K562 (cell line): ENCODE data around the gene ARL2. TPM values are rescaled to one million over a fixed set of nuclear protein-coding genes. Genes with fewer than 3 reads are reported as not detected.

Experiments used
- KAT8 ChIP-seq: fragments of 450-650 bp; IDR thresholded peaks from 2 replicates; pipeline ENCODE4 v1.6.1; 2016; ENCODE audit warnings: low read depth, mild to moderate bottlenecking
- ZNF146 ChIP-seq: IDR thresholded peaks from one replicate; pipeline ENCODE4 v1.6.1; 2018; ENCODE audit warnings: missing compliant biosample characterization; ENCODE audit not compliant: unreplicated experiment
- polyA plus RNA-seq, 8 experiments: library from polyadenylated mRNA; depleted of rRNA in 4 of 8; stranded (reverse) in 5 of 8; unstranded in 3 of 8; fragments of >200 nt; fragmentation: Nextera tagmentation in 2 of 8; fragmentation: Illumina TruSeq in 1 of 8; extraction: Ambion mirVana in 2 of 8; extraction: Trizol in 1 of 8; gene quantifications; 2 replicates each; pipeline versions ENCODE4 v1.2.1 to v1.2.3, GENCODE V29; 2011 to 2014; ENCODE audit warnings: inconsistent platforms in 1 of 8, missing spikeins in 1 of 8
- total RNA-seq, 7 experiments: library from RNA; depleted of rRNA in 6 of 7; stranded (reverse); fragments of >200 nt in 6 of 7; fragmentation: Illumina TruSeq in 2 of 7; extraction: Trizol in 2 of 7; gene quantifications; 2 replicates each; pipeline versions ENCODE4 v1.2.1 to v1.2.3, GENCODE V29; 2011 to 2021; ENCODE audit warnings: low replicate concordance in 1 of 7
- TF ChIP-seq, protein P1 (sequence below): fragments of 200-600 bp; sonication (generic); IDR thresholded peaks from one replicate; pipeline ENCODE4 v1.6.1; 2012; ENCODE audit warnings: mild to moderate bottlenecking, low read depth, low read length, inconsistent platforms
- TF ChIP-seq, protein P2 (sequence below), 2 experiments: fragments of 450-650 bp; IDR thresholded peaks; 2 replicates each; pipeline ENCODE4 v1.6.1; 2016; ENCODE audit warnings: mild to moderate bottlenecking in 2 of 2, borderline replicate concordance in 1 of 2, low read depth in 1 of 2, moderate library complexity in 1 of 2

ARL2 gene
- total and polyA plus RNA-seq, 9 of the 15 experiments (the other 6 are each of a cell fraction or from before 2014, with no cell fraction given): 5.7 to 154 (median 92.2) TPM

DNA sequence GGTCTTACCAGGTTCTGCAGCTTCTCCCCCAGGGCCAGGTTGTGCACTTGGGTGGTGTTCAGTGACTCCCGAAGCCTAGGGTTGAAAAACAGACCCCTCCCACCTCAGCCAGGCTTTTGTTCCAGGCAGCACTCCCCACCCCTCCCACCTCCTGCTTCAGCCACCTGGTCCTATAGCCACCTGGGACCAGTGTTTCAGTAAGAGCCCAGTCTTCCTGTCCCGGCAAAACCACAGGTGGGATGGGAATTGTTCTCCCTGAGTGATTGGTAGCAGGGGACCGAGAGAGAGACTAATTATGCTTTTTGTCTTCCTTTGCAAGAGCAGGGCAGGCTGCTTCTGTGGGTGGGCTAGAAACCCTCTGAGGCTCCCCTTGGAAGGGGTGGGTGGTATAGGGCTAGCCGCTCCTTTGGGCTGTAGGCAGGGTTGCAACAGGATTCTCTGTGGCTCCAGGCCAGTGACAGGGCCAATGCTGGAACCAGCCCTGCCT is 52.9 kb downstream of the ARL2 start (continued):
- TF ChIP-seq, protein P1, sequence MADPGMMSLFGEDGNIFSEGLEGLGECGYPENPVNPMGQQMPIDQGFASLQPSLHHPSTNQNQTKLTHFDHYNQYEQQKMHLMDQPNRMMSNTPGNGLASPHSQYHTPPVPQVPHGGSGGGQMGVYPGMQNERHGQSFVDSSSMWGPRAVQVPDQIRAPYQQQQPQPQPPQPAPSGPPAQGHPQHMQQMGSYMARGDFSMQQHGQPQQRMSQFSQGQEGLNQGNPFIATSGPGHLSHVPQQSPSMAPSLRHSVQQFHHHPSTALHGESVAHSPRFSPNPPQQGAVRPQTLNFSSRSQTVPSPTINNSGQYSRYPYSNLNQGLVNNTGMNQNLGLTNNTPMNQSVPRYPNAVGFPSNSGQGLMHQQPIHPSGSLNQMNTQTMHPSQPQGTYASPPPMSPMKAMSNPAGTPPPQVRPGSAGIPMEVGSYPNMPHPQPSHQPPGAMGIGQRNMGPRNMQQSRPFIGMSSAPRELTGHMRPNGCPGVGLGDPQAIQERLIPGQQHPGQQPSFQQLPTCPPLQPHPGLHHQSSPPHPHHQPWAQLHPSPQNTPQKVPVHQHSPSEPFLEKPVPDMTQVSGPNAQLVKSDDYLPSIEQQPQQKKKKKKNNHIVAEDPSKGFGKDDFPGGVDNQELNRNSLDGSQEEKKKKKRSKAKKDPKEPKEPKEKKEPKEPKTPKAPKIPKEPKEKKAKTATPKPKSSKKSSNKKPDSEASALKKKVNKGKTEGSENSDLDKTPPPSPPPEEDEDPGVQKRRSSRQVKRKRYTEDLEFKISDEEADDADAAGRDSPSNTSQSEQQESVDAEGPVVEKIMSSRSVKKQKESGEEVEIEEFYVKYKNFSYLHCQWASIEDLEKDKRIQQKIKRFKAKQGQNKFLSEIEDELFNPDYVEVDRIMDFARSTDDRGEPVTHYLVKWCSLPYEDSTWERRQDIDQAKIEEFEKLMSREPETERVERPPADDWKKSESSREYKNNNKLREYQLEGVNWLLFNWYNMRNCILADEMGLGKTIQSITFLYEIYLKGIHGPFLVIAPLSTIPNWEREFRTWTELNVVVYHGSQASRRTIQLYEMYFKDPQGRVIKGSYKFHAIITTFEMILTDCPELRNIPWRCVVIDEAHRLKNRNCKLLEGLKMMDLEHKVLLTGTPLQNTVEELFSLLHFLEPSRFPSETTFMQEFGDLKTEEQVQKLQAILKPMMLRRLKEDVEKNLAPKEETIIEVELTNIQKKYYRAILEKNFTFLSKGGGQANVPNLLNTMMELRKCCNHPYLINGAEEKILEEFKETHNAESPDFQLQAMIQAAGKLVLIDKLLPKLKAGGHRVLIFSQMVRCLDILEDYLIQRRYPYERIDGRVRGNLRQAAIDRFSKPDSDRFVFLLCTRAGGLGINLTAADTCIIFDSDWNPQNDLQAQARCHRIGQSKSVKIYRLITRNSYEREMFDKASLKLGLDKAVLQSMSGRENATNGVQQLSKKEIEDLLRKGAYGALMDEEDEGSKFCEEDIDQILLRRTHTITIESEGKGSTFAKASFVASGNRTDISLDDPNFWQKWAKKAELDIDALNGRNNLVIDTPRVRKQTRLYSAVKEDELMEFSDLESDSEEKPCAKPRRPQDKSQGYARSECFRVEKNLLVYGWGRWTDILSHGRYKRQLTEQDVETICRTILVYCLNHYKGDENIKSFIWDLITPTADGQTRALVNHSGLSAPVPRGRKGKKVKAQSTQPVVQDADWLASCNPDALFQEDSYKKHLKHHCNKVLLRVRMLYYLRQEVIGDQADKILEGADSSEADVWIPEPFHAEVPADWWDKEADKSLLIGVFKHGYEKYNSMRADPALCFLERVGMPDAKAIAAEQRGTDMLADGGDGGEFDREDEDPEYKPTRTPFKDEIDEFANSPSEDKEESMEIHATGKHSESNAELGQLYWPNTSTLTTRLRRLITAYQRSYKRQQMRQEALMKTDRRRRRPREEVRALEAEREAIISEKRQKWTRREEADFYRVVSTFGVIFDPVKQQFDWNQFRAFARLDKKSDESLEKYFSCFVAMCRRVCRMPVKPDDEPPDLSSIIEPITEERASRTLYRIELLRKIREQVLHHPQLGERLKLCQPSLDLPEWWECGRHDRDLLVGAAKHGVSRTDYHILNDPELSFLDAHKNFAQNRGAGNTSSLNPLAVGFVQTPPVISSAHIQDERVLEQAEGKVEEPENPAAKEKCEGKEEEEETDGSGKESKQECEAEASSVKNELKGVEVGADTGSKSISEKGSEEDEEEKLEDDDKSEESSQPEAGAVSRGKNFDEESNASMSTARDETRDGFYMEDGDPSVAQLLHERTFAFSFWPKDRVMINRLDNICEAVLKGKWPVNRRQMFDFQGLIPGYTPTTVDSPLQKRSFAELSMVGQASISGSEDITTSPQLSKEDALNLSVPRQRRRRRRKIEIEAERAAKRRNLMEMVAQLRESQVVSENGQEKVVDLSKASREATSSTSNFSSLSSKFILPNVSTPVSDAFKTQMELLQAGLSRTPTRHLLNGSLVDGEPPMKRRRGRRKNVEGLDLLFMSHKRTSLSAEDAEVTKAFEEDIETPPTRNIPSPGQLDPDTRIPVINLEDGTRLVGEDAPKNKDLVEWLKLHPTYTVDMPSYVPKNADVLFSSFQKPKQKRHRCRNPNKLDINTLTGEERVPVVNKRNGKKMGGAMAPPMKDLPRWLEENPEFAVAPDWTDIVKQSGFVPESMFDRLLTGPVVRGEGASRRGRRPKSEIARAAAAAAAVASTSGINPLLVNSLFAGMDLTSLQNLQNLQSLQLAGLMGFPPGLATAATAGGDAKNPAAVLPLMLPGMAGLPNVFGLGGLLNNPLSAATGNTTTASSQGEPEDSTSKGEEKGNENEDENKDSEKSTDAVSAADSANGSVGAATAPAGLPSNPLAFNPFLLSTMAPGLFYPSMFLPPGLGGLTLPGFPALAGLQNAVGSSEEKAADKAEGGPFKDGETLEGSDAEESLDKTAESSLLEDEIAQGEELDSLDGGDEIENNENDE: no peak
- TF ChIP-seq KAT8: no peak
- TF ChIP-seq ZNF146: no peak
- TF ChIP-seq, protein P2, sequence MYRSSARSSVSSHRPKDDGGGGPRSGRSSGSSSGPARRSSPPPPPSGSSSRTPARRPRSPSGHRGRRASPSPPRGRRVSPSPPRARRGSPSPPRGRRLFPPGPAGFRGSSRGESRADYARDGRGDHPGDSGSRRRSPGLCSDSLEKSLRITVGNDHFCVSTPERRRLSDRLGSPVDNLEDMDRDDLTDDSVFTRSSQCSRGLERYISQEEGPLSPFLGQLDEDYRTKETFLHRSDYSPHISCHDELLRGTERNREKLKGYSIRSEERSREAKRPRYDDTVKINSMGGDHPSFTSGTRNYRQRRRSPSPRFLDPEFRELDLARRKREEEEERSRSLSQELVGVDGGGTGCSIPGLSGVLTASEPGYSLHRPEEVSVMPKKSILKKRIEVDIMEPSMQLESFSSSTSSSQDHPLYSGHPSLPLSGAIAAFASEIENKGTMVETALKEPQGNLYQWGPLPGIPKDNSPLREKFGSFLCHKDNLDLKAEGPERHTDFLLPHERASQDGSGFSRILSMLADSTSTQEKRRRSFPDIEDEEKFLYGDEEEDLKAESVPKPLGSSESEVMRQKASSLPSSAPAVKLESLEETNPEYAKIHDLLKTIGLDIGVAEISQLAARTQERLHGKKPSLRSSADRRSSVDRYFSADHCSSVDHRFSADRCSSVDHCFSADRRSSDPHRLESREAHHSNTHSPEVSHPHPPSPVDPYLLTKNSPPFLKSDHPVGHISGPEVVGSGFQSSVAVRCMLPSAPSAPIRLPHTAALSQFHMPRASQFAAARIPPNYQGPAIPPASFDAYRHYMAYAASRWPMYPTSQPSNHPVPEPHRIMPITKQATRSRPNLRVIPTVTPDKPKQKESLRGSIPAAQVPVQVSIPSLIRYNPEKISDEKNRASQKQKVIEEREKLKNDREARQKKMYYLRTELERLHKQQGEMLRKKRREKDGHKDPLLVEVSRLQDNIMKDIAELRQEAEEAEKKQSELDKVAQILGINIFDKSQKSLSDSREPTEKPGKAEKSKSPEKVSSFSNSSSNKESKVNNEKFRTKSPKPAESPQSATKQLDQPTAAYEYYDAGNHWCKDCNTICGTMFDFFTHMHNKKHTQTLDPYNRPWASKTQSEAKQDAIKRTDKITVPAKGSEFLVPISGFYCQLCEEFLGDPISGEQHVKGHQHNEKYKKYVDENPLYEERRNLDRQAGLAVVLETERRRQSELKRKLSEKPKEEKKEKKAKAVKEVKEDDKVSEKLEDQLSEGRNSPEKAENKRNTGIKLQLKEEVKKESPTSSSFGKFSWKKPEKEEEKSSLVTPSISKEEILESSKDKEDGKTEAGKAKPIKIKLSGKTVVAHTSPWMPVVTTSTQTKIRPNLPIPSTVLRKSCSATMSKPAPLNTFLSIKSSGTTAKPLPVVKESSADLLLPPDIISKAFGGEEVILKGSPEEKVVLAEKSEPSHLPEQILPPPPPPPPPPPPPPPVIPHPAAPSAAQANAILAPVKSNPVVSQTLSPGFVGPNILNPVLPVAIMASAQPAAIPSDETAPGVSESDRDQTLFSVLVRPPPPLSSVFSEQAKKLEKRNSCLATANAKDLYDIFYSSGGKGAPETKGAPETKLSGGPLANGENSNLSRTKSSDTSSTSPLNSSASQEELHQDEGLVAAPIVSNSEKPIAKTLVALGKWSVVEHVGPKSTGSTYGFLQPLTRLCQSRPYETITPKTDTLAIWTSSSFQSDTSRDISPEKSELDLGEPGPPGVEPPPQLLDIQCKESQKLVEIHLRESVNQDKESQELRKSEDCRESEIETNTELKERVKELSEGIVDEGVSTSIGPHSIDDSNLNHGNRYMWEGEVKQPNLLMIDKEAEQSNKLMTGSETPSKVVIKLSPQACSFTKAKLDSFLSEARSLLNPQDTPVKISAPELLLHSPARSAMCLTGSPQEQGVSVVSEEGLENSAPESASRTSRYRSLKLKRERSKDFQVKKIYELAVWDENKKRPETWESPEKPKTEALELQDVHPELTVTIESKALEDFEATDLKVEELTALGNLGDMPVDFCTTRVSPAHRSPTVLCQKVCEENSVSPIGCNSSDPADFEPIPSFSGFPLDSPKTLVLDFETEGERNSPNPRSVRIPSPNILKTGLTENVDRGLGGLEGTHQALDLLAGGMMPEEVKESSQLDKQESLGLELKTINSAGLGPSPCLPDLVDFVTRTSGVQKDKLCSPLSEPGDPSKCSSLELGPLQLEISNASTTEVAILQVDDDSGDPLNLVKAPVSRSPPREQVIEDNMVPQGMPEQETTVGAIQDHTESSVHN (IDR thresholded peaks at IDR 0.05; ENCODE audit: borderline replicate concordance in 1 of 2, low read depth in 1 of 2): no peak
